GOT3 (cell line): ENCODE results near the gene OR2T33.
"Not testable (repeated sequence)": the region's sequence is repeated elsewhere in the genome, so short reads cannot be mapped to it uniquely, and the experiment has no call there.

Experiments used
- DNase-seq: peaks from one replicate; lab custom pipeline; 2025; ENCODE audit warnings: mixed read lengths; lab: John Stamatoyannopoulos, UW

The OR2T33 gene, protein sequence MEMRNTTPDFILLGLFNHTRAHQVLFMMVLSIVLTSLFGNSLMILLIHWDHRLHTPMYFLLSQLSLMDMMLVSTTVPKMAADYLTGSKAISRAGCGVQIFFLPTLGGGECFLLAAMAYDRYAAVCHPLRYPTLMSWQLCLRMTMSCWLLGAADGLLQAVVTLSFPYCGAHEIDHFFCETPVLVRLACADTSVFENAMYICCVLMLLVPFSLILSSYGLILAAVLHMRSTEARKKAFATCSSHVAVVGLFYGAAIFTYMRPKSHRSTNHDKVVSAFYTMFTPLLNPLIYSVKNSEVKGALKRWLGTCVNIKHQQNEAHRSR

DNA sequence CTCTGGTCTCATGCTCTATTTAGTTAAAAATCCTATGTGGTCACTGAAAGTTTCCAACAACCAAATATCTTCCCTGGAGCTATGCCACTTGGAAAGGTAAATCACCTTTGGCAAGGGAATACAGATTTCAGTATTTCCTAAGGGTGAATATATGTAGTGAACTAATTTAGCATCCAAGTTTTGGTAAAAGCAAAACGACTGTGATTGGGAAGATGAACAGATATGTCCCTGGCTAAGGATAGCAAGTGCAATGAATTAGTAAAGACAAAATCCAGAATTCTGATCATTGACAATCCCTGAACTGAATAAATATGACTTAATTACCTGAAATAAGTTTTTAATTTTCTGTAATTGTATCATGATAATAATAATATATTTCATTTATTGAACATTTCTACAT is at the start of gene OR2T33:
OR2T33 (minus strand) TSS at position 101 of the 400 bp plus-strand sequence. CDS start 4,162 bp downstream, outside the sequence.
- DNase-seq, result no peak

- no peak for DNase-seq
These were observed 46.7 kb upstream of the OR2T33 start, which contains the start of gene OR2M7 for GRCh38 chr1:248324468-248324867. TSS of gene OR2M7 (minus strand) at chr1:248324568. CDS start at chr1:248324568, 0 bp downstream.

GRCh38 chr1:248316796-248317195 is 39.0 kb upstream of the OR2T33 start:
- DNase-seq, result no peak

DNA sequence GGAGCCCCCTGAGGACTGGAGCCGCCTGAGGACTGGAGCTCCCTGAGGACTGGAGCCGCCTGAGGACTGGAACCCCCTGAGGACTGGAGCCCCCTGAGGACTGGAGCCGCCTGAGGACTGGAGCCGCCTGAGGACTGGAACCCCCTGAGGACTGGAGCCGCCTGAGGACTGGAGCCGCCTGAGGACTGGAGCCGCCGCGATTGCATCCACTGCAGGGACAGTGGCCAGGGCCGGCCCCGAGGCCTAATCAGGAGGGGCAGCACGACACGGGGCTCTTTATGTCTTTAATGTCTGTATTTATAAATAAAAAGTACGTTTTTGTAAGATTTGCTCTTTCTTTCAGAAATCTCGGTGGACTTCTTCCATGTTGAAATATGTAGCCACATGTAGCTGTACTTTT is 29.0 kb upstream of the OR2T33 start:
- not testable (repeated sequence) for DNase-seq

GRCh38 chr1:248306103-248306502 is 28.3 kb upstream of the OR2T33 start:
- no peak for DNase-seq

DNA sequence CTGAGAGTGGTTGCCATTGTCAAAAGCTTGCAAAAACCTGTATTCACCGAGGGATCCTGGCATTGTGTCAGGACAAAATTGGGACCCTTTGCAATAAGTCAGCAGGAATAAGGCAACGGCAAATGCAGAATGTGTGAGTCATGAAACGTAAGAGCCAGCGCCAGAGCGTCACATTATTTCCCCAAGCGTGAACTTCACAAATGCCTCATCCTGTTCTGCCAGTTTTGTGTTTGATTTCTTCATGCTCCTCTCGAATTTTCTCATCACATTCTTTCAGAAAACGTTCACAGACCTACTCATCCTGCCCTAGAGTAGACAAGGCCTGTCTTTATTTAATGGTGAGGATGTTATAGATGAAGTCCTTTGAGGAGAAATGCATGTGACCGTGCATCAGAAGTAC is 27.9 kb upstream of the OR2T33 start:
- DNase-seq, result not testable (repeated sequence)

DNA sequence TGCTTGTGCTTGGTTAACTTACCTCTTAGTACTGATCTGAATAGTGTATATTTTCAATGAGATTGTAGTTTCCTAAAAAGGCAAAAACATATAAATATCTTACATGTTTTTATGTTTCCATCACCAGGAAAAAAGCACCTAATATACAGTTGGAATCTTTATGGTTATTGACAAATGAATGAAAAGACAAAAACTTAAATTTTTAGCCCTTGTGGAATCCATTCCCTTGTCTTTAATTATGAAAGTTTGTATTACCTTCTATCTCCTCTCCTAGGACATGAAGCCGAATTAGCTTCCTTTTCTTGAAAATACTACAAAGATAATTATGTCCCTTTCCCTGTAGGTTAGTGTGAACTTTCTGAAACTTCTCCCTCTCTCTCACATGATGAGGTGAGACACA is 25.5 kb upstream of the OR2T33 start, which contains the start of gene OR2T12:
OR2T12 (minus strand) TSS at position 101 of the 400 bp plus-strand sequence. CDS start 7,846 bp downstream, outside the sequence.
- DNase-seq, result no peak

DNA sequence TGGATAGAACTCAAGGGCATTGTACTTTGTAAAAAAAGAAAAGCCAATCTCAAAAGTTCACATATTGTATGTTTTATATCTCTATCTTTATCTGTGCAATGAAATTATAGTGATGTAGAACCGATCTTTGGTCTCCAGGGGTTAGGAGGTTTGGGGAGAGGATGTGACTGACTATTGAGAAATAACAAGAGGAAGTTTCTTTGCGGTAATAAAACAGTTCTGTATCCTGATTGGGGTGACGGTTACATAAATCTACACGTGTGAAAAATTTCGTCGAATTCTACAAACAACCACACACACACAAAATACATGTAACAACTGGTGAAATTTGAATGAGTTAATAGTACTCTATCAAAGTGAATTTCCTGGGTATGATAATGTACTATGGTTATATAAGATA is 10.6 kb upstream of the OR2T33 start:
- no peak for DNase-seq

GRCh38 chr1:248273225-248273624 is 4.6 kb downstream of the OR2T33 start:
- DNase-seq, result not testable (repeated sequence)

GRCh38 chr1:248268178-248268577 is 9.6 kb downstream of the OR2T33 start:
- DNase-seq, result no peak

- not testable (repeated sequence) for DNase-seq
These were observed 18.5 kb downstream of the OR2T33 start for GRCh38 chr1:248259309-248259708.

DNA sequence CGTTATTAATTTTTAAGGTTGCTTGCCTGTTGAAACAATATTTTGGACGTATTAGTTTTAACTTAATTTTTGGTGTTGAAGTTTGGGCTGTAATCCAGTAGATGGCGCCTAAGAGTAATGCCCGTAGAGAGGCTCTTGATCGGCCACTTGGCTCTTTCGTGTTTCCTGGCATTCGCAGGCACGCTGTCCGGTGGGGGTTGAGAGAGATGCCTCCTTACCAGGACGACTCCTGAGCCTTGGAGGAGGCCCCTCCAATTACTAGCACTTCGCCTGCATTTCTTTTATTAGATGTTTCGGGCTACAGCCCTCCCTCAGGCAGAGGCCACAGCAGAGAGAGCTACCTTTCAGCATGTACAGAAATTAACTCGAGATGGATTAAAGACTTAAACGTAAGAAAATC is 34.6 kb downstream of the OR2T33 start:
- DNase-seq, result peak; percentile 34

DNA sequence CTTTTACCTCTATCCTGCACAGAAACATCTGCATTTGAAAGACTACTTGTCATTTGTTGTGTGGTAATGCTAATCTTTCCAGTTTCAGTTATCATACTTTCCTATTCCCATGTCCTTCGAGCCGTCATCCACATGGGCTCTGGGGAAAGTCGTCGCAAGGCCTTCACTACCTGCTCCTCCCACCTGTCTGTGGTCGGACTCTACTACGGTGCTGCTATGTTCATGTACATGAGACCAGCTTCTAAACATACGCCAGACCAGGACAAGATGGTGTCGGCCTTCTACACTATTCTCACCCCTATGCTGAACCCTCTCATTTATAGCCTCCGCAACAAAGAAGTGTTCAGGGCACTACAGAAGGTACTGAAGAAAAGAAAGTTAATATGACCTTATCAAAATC is 38.3 kb downstream of the OR2T33 start:
- no peak for DNase-seq

DNA sequence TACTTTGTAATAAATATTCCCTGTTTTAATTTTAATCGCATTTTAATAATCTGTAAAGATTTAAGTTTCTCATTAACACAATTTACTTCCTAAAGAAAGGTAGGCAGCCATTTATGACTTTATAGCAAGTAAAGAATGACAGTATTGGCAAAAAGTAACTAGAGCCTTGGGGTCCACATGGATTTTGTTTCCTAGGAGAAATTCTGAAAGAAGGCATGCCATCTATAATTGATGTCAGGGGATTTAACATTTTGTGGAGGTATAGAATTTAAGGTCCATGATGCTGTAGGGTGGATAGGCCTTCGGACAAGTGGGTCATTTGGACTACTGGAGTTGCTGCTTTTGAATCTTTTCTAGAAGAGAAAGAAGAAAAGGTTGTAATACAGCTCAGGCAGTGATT is 46.7 kb downstream of the OR2T33 start, which contains the start of gene OR2M4:
OR2M4 (plus strand) TSS at position 301 of the 400 bp plus-strand sequence. CDS start 7,512 bp downstream, outside the sequence.
- no peak for DNase-seq

DNA sequence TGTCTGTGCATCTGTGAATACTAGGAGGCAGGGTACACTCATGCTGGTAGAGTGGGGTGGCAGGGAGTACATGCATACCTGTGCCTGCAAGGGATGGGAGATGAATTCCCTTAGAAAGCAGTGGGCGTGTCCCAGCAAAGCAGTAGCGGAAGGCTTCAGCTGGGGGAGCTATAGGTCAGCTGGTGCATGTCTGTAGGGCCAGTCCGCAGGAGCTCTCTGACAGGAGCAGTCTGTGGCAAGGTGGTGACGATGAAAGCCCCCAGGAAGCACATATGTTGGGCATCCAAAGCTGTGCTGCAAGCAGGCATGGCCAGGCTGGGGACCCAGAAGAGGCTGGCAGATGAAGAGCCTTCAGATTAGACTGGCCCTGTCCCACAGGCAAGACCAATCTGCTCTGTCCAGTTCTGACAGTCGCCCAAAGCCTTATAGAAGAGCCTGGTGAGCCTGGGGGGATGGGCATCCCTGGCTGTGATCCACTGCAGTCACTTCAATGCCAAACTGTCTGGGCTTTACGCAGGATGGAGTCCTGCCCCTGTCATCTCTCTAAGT is 48.3 kb downstream of the OR2T33 start:
- no peak for DNase-seq

- DNase-seq, result no peak
These were observed 52.2 kb downstream of the OR2T33 start for GRCh38 chr1:248225537-248225936.
